Globus pallidus (tissue), 1 donor: ENCODE data around the gene CTSD.
A peak's percentile ranks its signal among the peaks of the same experiment; 100 is the strongest.
"Not testable (repeated sequence)": the region's sequence is repeated elsewhere in the genome, so short reads cannot be mapped to it uniquely, and the experiment has no call there.

Experiments
- DNase-seq: peaks from one replicate; pipeline ENCODE4 v3.0.0-alpha.2; 2015; ENCODE audit warnings: low spot score

The CTSD gene

GRCh38 chr11:1763796-1764661 is at the start of gene CTSD:
CTSD (minus strand) TSS chr11:1763927; CDS start chr11:1763859, 68 bp downstream.
- DNase-seq: peak; percentile 86

- DNase-seq: not testable (repeated sequence)
These were observed 49.6 kb upstream of the CTSD start for GRCh38 chr11:1813356-1813755.

- DNase-seq: no peak
These were observed 49.1 kb upstream of the CTSD start for GRCh38 chr11:1812801-1813200.

GRCh38 chr11:1812274-1812673 is 48.5 kb upstream of the CTSD start:
- DNase-seq: no peak

GRCh38 chr11:1810761-1811160 is 47.0 kb upstream of the CTSD start:
- DNase-seq: no peak

- DNase-seq: no peak
These were observed 43.7 kb upstream of the CTSD start for GRCh38 chr11:1807264-1807995.

GRCh38 chr11:1805525-1805924 is 41.8 kb upstream of the CTSD start:
- no peak for DNase-seq

- not testable (repeated sequence) for DNase-seq
These were observed 40.2 kb upstream of the CTSD start for GRCh38 chr11:1803835-1804519.

GRCh38 chr11:1803246-1803645 is 39.5 kb upstream of the CTSD start:
- no peak for DNase-seq

- DNase-seq: no peak
These were observed 33.8 kb upstream of the CTSD start for GRCh38 chr11:1797391-1798125.

- DNase-seq: no peak
These were observed 32.8 kb upstream of the CTSD start for GRCh38 chr11:1796413-1797011.

GRCh38 chr11:1793081-1793480 is 29.4 kb upstream of the CTSD start:
- no peak for DNase-seq

GRCh38 chr11:1792461-1792860 is 28.7 kb upstream of the CTSD start:
- no peak for DNase-seq

- no peak for DNase-seq
These were observed 28.2 kb upstream of the CTSD start for GRCh38 chr11:1791912-1792311.

- no peak for DNase-seq
These were observed 22.7 kb upstream of the CTSD start for GRCh38 chr11:1786466-1786865.

- DNase-seq: no peak
These were observed 22.2 kb upstream of the CTSD start for GRCh38 chr11:1785749-1786413.

GRCh38 chr11:1784761-1785650 is 21.3 kb upstream of the CTSD start:
- DNase-seq: no peak

- no peak for DNase-seq
These were observed 20.2 kb upstream of the CTSD start for GRCh38 chr11:1783725-1784529.
